Measurements from ENCODE around the gene AGO3.

The AGO3 gene

GRCh38 chr1:36084497-36085115 is 153.7 kb downstream of the AGO3 start:
- no peak for DNase-seq

- DNase-seq = no peak
These were observed 154.2 kb downstream of the AGO3 start for GRCh38 chr1:36085126-36085525.

- no peak for DNase-seq
These were observed 155.0 kb downstream of the AGO3 start for GRCh38 chr1:36085686-36086526.

- DNase-seq = no peak
These were observed 155.8 kb downstream of the AGO3 start for GRCh38 chr1:36086529-36087232.

GRCh38 chr1:36087233-36088123 is 156.6 kb downstream of the AGO3 start:
- DNase-seq = no peak

- no peak for DNase-seq
These were observed 157.3 kb downstream of the AGO3 start for GRCh38 chr1:36088265-36088576.

GRCh38 chr1:36088577-36089392 is 157.9 kb downstream of the AGO3 start, which contains the start of gene ADPRS:
TSS of gene ADPRS (plus strand) at chr1:36088892. CDS start at chr1:36088905, 13 bp downstream.
- DNase-seq = peak; percentile 90

GRCh38 chr1:36089393-36090121 is 158.7 kb downstream of the AGO3 start:
- no peak for DNase-seq

- DNase-seq = no peak
These were observed 160.2 kb downstream of the AGO3 start for GRCh38 chr1:36091141-36091540.

GRCh38 chr1:36091698-36092097 is 160.8 kb downstream of the AGO3 start:
- no peak for DNase-seq

- DNase-seq = no peak
These were observed 161.4 kb downstream of the AGO3 start for GRCh38 chr1:36092166-36092797.

GRCh38 chr1:36092798-36093185 is 161.9 kb downstream of the AGO3 start:
- DNase-seq = no peak

- no peak for DNase-seq
These were observed 162.3 kb downstream of the AGO3 start for GRCh38 chr1:36093226-36093625.

GRCh38 chr1:36093929-36094328 is 163.0 kb downstream of the AGO3 start:
- no peak for DNase-seq

- no peak for DNase-seq
These were observed 163.7 kb downstream of the AGO3 start for GRCh38 chr1:36094621-36095061.

GRCh38 chr1:36095760-36096405 is 165.0 kb downstream of the AGO3 start:
- no peak for DNase-seq

- no peak for DNase-seq
These were observed 165.9 kb downstream of the AGO3 start for GRCh38 chr1:36096500-36097432.

GRCh38 chr1:36097693-36098585 is 167.0 kb downstream of the AGO3 start:
- DNase-seq = no peak
